ENCODE measurements around the gene MDN1.

DNA sequence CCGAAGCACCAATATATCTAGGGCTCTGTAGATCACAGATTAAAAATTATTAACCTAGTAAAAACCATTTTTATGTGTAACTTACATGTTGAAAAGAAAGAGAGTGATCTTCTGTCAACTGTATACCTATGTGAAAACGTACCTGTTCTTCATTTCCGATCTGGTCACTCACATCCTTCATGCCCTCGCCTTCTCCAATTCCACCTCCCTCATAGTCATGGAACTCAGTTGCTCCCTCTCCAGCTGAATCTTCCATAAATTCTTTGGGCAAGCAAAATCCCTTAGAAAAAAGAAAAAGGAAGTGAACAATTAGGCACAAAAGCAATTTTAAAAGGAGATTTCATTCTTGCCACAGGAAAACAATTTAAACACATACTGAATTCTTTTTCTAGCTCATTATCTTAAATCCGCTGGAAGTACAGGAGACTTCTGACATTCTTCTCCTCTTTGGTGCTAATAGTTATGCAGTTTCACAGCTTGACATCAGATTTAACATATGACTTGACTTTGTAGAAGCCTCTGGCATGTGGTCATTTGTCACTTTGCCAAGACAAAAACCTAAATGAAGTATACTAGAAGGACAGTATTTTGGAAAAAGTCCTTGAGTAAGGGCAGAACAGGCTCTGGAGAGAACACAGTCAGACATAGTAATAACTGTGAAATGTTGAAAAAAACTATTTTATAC lies 151.6 kb downstream of the MDN1 start:
- TF ChIP-seq, protein P1, sequence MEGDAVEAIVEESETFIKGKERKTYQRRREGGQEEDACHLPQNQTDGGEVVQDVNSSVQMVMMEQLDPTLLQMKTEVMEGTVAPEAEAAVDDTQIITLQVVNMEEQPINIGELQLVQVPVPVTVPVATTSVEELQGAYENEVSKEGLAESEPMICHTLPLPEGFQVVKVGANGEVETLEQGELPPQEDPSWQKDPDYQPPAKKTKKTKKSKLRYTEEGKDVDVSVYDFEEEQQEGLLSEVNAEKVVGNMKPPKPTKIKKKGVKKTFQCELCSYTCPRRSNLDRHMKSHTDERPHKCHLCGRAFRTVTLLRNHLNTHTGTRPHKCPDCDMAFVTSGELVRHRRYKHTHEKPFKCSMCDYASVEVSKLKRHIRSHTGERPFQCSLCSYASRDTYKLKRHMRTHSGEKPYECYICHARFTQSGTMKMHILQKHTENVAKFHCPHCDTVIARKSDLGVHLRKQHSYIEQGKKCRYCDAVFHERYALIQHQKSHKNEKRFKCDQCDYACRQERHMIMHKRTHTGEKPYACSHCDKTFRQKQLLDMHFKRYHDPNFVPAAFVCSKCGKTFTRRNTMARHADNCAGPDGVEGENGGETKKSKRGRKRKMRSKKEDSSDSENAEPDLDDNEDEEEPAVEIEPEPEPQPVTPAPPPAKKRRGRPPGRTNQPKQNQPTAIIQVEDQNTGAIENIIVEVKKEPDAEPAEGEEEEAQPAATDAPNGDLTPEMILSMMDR (IDR thresholded peaks at IDR 0.05; ENCODE audit: low read length) = no peak
- TF ChIP-seq EZH2 (optimal IDR thresholded peaks at IDR 0.05; ENCODE audit: low read depth, low read length) = no peak
